ENCODE measurements around the gene CMIP.

Gene CMIP

GRCh38 chr16:81646561-81646960, 202.0 kb downstream of the CMIP start:
- DNase-seq: no peak

- no peak for DNase-seq
These were observed 202.9 kb downstream of the CMIP start for GRCh38 chr16:81647527-81647926.

GRCh38 chr16:81649561-81650184, 205.1 kb downstream of the CMIP start:
- DNase-seq: no peak

- no peak for DNase-seq
These were observed 205.7 kb downstream of the CMIP start for GRCh38 chr16:81650281-81650680.

- DNase-seq: no peak
These were observed 206.5 kb downstream of the CMIP start for GRCh38 chr16:81650982-81651562.

- no peak for DNase-seq
These were observed 207.4 kb downstream of the CMIP start for GRCh38 chr16:81651758-81652718.

- no peak for DNase-seq
These were observed 208.3 kb downstream of the CMIP start for GRCh38 chr16:81652798-81653505.

- DNase-seq: no peak
These were observed 209.7 kb downstream of the CMIP start for GRCh38 chr16:81654346-81654745.

- DNase-seq: no peak
These were observed 211.0 kb downstream of the CMIP start for GRCh38 chr16:81655469-81656162.

- DNase-seq: no peak
These were observed 212.6 kb downstream of the CMIP start for GRCh38 chr16:81657224-81657623.

GRCh38 chr16:81657781-81658180, 213.2 kb downstream of the CMIP start:
- no peak for DNase-seq

GRCh38 chr16:81658373-81658772, 213.8 kb downstream of the CMIP start:
- no peak for DNase-seq

GRCh38 chr16:81659249-81659648, 214.6 kb downstream of the CMIP start:
- no peak for DNase-seq

GRCh38 chr16:81661082-81661481, 216.5 kb downstream of the CMIP start:
- no peak for DNase-seq

- no peak for DNase-seq
These were observed 219.5 kb downstream of the CMIP start for GRCh38 chr16:81664153-81664552.

GRCh38 chr16:81665588-81665987, 221.0 kb downstream of the CMIP start:
- no peak for DNase-seq

GRCh38 chr16:81666113-81666512, 221.5 kb downstream of the CMIP start:
- DNase-seq: no peak

- DNase-seq: no peak
These were observed 223.9 kb downstream of the CMIP start for GRCh38 chr16:81668243-81669097.

- DNase-seq: no peak
These were observed 225.1 kb downstream of the CMIP start for GRCh38 chr16:81669473-81670350.
